NCI-H1105 treated with DMSO at 0.1 percent for 48 hours (cell line): ENCODE data around the gene TSPAN3.
A peak's percentile ranks its signal among the peaks of the same experiment; 100 is the strongest.

Experiments used
- DNase-seq: peaks from one replicate; lab custom pipeline; 2025; lab: John Stamatoyannopoulos, UW

Gene TSPAN3

DNA sequence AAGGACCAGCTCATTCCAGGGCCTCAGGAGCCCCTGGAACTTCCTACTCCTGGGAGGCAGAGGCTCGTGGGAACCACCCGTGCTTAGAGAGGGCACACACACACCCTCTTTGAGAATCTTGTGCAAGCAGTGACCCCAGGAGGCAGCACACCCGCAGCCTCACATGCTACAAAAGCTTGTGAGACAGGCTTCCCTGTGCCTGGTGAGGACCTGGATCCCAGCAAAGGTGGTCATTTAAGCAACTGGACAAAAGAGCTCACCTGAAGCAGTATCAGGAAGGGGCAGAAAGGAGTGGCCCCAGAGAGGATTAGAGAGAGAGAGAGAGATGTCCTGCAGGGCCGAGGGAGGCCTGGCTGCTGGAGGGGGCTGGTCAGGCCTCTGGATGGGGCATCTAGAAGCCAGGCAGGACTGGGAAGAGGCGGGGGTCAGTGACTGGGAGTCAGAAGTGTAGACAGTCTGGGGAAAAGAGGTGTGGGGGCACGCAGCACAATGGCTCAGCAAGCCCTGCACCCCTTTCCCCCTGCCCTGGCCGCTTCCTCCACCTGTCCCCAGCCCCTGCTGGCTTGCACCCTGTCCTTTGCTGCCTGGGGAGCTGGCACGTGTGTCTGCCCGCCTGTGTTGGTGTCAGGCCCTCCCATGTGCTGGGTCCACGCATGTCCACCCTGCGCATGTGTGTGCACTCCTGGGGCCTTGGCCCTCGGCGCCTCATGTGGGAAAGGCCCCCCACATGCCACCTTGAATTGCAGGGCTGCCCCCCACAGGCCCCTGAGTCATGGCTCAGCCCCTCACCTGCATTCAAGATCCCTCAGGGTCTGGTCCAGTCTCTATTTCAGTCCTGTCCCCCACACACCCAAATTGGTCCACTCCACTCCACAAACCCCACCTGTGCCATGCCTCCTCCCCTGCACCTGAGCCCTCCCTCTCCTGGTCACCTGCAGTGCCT is 36.9 kb downstream of the TSPAN3 start:
- DNase-seq: no peak

DNA sequence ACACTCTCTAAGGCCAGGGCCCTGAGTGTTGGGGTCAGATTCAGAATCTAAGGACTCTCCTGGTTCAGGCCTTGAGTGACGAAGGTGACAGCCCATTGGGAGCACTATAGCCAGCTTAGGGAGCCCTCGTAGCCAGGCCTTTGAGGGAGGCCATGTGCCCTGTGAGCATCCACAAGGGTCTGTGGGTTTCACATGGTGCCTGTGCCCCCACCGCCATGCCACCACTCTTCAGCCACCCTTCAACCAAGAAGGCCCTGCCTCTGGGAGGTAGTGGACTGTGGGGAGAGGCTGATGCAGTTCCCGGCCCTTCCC is 37.5 kb downstream of the TSPAN3 start:
- DNase-seq: no peak

DNA sequence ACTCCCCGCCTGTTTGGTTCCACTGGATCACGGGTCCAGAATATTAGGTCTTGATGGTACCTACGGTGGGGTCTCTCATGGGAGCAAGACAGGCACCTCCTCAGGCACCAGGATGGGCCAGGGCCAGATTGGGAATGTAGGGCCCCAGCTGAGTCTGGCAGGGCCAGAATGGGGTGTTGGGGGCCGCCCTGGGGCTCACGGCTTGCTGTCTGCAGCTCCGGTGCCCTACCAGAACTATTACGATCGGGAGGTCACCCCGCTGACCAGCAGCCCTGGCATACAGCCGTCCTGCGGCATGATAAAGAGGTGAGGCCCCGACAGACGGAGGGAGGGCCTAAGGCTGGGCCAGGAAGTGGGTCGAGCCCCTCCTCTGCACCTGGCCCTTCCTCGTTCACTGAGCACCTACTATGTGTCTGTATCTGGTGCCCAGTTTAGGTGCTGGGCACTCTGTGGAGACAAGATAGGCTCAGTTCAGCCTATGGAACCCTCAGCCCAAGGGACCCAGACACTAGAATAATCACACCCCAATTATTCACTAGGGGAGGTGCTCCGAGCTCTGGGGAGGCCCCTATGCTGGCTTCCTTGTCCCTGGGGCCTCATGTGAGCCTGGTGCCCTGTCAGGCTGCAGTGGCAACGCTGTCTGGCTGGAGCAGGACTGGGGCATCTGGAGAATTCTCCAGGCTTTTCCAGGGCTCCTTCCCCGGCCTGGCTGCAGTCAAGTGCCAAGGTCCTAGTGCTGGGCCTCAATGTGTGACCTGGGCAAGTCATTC is 38.1 kb downstream of the TSPAN3 start:
- DNase-seq: no peak

DNA sequence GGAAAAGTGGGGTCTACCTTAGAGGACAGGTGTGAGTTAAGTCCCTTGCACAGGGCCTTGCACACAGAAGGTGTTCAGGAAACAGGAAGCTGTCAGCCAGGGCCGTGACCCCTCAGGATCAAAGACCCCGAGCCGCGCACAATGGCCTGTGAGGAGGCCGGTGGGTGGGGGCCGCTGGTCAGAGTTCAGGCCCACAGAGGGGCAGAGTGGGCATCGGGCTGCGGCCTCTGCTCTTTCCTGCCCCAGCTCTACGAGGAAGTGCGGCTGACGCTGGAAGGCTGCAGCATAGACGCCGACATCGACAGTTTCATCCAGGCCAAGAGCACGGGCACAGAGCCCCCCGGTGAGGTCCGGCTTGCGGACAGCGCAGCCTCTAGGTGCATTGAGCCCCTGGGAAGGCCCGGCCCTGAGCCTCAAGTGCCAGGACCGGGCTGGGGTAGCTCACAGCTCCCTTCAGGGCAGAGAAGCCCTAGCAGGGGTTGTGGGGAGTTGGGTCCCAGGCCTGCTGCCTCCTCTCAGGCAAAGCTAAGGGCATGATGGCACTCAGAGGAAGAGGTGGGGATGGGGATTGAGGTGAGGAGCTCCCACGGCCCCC is 38.8 kb downstream of the TSPAN3 start:
- no peak for DNase-seq

DNA sequence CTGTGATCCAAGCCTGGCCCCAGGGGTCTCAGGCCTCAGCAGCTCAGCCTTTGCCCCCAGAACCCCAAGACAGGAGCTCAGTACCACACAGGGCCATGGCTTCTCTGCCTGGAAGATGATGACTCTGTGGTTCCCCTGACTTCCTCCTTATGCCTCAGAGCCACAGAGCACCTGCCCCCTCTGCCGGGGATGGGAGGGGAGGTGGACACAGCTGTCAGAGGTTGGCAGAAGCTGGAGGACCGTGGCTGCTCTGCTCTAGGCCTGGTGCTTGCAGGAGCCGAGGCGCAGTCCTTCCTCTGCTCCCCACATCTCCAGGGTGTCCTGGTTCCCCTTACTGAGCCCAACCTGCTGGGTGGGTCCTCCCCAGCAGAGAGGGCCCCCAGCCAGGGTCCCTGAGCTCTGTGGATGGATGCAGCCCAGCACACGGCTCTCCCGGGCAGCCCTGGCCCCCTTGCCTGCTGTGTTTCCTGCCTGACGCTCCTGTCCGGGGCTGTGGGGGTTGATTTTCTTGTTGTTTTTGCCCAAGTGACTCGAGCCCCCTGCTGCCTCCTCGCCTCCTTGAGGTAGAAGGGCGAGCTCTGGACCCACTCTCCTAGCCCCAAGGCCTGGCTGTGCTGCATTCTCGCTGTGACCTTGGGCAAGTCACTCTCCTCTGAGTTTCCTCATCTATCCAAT is 39.4 kb downstream of the TSPAN3 start:
- no peak for DNase-seq

DNA sequence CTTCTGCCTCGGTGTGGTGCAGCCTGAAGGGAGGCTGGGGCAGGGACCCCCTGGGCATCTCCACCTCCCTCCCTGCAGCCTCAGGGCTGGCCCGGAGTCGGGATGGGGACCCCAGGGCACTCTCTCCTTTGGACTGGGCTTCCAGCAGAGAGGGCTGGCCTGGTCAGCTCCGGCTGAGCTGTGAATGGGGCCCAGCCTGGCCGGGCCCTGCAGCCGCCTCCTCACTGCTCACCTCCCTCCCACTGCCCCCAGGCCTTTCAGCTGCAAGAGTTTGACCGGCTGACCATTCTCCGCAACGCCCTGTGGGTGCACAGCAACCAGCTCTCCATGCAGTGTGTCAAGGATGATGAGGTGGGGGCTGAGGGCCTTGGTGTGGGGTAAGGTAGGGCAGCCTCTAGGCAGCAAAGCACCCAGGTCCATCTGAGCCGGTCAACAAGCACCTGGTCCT is 40.0 kb downstream of the TSPAN3 start:
- DNase-seq: no peak

DNA sequence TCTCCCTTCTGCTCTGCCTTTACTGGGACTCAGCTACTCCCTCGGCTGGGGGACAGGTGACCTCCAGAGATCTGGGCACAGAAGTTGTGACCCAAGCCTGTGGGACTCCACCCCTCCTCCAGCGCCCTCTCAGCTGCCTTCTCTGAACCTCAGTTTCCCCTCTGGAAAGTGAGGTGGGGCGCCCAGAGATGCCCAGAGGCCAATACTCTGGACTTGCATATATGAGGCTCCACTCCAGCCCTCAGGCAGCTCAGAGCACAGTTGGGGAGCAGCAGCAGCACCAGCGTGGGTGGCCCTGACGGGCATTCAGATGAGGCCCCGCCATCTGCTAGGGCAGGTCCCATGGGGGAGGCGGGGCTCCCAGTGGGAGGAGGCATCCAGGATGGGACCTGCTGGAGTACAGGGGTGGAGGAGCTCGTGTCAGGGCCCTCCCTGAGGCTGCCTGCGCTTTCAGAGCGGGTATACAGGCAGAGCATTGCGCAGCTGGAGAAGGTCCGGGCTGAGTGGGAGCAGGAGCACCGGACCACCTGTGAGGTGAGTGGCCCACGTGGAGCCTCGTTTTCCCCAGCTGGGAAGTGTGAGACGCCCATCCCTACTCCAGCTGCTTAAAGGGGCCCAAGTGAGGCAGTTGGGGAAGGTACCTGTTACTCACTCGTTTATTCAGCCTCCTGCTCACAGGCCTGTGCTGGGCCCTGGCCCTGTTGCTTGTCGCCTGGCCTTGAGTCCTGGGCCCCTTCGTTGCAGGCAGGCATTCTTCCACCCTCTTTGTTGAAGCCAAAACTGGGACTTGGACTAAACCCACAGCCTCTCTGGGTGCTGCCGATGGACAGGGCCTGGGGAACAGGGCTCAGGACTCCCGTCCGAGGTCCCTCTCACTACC is 40.6 kb downstream of the TSPAN3 start:
- no peak for DNase-seq

DNA sequence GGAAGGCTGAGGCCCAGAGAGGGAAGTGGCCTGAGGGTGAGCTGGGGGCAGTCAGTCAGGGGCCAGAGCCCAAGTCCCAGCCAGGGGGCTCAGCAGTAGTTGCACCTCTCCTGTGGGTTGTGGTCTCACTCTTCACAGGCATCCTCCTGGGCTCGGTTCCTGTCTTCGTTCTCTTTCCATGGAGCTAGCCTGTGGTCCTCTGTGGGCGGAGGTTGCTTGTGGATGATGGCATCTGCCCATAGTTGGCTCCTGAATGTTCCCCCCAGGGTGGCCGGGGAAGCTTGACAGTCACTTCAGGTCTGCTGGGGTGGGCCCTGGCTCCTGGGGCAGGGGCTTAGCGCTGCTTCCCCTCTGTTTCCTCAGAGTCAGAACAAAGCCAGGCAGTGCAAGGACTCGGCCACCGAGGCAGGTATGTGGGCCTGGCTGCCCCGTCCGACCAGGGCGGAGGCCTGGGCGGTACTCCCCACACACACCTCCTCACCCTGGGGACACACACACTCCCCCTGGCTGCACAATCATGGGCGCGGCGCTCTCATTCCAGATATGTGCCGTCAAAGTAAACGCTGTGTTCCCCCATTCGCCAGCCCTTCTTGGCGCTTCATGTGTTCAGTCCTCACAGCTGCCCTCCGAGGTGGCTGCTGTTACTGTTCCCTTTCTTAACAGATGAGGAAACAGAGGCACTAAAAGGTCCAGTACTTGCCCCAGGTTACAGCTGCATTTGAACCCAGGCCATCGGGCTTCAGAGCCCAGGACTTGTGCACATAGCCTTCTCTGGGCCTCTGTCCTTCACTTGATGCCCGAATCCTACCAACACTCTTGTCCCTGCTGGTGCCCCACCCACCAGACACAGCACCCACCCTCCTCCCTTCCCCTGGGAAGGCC is 41.5 kb downstream of the TSPAN3 start:
- DNase-seq: no peak

DNA sequence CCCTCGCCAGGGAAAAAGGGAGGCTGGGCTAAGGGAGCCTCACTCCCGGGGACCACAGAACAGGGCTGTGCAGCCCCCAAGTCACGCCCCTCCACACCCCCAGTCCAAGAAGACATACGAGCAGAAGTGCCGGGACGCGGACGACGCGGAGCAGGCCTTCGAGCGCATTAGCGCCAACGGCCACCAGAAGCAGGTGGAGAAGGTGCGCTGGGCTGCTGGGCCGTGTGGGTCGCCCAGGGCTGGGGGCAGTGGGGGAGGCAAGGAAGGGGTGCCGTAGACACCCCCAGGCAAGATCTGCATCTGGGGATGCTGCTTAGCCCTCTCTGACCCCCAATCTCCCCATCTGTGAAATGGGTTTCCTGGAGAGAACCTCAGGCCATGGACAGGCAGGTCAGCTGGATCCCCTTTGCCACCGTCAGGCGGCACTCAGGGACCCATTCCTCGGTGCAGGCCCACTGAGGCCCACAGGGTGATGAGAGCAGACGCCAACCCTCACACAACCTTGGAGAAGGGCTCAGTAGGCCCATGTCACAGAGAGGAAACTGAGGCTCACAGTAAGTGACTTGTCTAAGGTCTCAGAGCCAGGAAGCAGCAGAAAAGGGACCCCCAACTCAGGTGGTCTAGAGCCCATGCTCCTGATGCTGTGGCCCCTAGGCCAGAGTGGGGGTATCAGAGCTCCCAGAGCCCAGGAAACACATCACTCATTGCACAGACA is 42.3 kb downstream of the TSPAN3 start:
- no peak for DNase-seq

DNA sequence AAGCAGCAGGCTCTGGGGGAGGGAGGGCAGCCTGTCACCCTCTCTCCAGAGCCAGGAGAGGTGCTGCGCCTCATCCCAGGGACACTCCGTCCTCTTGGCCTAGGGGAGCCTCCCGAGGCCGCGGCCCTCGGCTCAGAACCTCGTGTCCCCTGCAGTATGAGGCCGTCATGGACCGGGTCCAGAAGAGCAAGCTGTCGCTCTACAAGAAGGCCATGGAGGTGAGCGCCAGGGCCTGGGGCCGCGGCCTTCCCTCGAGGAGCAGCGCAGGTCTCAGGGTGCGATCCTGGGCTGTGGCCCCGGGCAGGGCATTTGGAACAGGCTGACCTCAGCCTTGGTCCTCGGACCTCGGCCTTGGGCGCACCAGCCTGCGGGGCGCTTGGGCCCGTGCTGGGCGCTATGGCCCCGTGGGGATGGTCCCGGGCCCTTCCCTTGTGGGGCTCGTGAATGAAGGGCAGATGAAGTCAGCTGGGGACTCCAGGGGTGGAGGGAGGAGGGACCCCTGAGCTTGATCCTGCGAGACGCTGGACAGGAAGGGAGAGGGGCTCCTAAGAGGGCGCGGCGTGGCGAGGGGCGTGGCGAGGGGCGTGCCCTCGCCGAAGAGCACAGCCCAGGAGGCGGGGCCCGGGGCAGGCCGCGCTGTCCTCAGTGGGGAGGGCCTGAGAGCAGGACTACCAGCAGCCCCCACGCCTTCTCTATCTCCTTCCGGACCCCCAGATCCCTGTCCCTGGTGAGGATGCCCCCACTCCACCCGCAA is 43.0 kb downstream of the TSPAN3 start:
- no peak for DNase-seq

DNA sequence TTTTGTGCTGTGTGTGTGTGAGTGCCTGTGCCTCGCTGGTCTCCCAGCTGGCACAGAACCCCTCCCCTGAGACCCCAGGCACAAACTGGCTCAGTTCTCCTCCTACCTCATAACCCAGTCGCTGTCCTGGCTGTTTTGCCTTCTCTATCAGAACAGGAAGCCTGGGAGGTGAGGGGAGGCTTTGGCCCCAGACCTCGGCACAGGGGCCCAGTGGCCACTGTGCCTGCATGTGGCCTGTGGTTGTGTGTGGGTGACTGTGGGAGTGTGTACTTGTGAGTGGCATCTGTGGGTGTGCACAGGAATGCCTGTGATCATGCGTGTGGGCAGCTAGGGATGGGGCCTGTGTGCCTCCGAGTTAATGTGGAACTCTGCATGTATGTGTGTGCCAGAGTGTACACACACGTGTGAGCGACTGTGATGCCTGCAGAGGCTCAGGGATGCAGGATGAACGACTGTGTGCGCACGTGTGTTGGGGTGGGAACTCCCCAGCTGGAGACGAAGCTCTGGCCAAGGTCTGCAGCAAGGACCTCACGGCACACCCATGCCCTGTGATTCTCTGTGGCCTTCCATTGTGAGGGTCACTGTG is 43.7 kb downstream of the TSPAN3 start:
- DNase-seq: no peak

DNA sequence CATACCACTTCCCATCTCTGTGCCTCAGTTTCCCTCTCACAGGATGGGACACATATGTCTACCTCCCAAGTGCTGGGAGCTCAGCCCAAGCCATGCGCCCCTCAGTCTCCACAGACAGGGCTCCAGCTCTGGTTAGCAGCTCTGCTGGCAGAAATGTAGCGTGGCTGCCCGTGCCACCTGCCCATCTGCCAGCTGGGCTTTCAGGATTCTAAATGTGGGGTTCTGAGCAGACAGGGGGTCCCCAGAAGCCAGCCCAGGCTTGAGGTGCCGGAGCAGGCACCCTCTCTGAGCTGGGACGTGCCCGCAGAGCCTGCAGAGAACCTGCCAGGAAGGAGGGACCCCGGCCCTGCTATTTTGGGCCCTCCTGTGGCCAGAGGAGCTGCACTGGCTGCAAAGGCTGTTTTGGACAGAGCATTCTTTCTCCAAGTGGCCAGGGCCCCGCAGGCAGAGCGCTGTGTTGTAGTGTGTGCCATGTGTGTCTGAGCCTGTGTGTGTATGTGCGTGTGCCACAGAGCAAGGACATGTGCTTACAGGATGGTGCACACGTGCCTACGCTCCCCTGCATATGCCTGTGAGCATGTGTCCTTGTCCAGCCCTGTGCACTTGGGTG is 44.3 kb downstream of the TSPAN3 start:
- no peak for DNase-seq

DNA sequence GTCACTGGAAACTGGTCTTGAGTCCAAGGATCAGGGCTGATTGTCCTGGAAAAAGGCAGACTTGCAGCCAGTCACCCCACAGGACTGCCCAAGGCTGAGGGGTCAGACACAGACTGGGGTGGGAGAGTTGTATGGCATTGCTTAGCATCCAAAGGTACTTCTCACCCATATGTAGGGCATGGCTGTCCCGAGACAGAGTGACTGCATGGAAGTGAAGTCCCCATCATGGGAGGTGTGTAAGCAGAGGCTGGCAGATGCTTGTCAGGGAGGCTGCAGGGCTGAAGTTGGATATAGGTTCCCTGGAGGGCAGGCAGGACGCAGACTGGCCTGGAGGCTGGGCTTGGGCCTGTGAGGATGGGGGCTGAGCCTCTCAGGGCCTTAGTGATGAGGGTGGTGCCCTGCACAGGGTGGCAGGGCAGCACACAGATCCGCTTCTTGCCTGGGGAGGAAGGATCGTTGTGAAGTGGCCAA is 44.9 kb downstream of the TSPAN3 start:
- no peak for DNase-seq

DNA sequence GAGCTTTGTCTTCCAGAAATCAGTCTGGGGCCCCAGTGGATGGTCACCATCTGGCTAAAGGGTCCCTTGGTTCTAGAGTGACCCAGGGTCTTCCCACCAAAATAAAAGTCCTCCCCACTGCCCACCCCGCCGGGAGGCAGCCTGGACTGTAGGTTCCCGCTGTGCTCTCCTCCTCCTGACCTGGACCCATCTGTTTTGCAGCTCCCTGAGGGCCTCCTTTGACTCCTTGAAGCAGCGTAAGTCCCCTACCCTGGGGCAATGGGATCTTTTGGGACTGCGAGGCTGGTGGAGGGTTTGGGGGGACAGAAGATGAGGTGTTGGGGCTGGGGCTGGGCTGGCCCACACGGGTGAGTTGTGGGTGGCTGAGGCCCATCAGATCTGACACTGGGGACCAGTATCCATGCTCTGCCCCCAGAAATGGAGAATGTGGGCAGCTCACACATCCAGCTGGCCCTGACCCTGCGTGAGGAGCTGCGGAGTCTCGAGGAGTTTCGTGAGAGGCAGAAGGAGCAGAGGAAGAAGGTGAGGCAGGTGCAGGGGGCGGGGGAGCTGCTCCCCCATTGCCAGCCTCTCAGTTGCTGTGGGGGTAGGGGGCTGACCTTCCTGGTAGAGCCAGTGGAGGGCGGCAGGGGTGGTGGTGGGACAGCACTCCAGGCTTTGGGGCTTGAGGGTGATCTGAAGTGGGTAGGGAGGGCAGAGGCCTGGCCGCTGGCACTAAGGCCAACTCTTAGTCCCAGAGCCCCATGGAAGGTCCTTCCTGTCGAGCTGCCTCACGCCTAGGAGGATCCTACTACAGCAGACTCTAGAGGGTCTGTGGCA is 45.6 kb downstream of the TSPAN3 start:
- no peak for DNase-seq

DNA sequence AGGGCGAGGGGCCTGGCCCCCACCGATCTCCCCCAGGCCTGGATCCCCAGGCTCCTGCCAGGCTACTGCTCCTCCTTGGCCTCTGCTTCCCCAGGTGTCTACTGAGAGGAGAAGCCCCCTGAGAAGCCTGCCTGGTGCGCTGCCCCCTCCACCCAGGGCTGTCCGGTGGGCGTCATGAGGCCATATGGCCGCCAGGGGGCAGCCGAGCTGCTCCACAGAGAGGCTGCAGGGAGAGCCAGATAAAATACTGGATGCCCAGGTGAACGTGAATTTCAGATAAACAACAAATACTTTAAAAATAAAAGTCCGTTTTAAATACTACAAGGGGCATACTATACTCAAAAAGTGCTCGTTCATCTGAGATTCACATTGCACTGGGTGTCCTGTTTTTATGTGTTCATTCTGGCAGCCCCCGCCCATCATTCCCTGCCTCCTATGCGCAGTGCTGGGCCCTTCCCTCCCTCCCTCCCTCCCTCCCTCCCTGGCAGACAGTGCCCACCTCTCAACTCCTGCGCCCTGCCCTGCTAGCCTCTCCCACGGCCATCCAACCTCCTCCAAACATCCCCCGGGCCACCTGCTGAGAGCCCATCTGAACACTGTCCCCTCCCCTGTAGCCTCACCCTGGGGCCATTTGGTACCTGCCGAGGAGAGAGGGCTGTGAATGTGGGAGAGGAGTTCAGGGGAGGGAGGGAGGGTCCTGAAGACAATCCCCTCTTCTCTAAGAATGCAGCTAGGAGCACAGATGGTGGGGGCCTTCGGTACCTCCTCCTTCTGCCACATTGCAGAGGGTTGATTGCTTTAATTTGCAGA is 46.4 kb downstream of the TSPAN3 start:
- DNase-seq: peak; percentile 10

DNA sequence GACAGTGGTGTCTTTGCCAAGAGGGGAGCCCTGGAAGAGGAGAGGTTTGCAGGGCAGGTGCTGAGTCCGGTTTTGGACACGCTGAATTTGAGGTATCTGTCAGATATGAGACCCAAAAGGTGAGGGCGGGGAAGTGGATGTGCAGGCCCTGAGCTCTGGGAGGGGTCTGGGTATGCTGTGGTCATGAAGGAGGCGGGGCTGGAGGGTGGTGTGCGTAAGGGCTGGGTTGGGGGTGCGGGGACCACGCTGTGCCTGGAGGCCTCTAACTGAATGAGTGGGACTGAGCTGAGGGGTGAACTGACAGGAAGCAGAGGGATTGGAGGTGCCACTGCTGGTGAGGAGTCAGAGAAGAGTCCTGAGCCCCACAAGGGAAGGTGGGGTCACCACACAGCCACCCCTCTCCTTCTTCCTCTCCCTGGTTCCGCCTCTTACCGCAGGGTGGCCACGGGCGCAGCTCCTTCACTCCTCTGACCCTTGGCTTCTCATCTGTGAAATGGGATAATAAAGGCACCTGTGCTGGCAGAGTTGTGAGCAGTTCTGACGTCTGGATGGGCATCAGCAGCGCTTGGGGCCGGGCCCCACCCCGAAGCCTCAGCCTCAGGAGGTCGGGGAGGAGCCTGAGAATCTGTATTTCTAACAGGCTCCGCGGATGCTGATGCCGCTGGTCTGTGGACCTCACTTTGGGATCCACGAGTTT is 47.2 kb downstream of the TSPAN3 start:
- DNase-seq: no peak
